ENCODE data around the gene SH3GL2. TPM values are rescaled to one million over a fixed set of nuclear protein-coding genes. Genes with fewer than 3 reads are reported as not detected.

The SH3GL2 gene
- polyA plus RNA-seq, 1 donor = 5.3 TPM

DNA sequence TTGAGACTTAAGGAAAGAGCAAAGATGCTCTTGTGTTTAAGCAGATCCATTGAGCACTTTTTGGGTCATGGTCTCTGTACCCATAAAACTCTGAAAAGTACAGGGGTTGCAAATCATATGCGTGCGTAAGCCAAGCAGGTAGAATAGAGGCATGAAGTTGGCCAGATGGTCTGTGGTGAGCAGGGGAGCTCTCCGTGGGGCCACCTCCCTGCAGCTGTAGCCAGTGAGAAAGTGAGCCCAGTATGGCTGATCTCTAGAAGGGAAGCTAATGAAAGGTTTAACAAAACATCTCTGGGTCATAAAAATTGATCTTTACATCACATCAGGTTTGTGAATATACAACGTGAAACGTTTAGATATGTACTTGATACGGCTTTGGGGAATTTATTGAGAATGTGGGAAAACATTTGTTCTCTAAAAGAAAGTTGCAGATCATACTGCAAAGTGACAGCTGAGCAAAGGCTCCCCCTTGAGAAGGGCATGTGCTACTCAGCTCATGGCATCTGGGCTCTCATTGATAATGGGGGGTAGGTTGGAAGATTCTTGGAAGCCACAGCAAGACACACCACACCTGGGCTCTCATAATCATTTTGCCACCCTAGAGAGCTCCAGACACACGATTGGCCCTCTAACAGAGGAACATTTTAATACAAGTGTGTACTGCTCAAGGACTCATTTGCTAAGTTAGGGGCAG lies 30.6 kb downstream of the SH3GL2 start:
- no peak for DNase-seq

DNA sequence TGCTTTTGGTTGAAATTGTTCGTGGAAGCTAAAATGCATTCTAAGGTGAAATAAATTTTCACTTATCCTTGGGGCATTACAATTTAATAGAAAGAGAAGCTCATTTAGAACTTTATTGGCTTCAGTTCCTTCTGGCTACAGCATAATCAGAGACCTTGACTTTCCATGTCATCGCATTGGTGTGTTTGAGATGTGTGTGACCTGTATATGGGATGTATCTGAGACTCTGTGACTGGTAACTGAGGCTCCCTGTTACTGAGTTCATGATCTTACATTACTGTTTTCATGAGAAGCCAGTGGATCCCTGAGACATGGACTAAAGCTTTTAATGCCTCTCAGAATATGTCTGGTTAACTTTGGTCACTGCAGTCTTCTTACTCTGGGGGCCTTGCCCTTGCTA lies 32.5 kb downstream of the SH3GL2 start:
- no peak for DNase-seq

- no peak for DNase-seq
These were observed 33.1 kb downstream of the SH3GL2 start for GRCh38 chr9:17611917-17612316.

GRCh38 chr9:17613758-17614157 lies 34.9 kb downstream of the SH3GL2 start:
- DNase-seq = no peak

GRCh38 chr9:17614250-17614649 lies 35.4 kb downstream of the SH3GL2 start:
- DNase-seq = no peak

DNA sequence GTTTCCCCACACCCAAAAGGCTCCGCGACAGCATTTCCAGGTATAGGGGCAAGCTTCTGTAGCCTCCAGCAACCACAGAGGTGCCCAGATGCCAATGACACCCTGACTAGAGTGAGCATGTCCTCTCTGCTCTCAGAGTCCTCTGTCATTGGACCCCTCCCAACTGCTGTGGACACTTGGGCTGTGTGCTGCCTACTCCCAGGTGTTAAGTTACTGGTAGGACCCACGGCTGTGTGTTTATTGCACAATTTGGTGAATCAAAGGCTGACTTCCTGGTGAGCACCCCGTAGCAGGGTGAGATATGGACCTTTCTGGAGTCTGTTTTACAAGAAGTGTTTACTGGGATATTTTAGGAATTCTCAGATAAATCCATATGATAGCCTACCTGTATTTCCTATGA lies 36.0 kb downstream of the SH3GL2 start:
- DNase-seq = no peak

DNA sequence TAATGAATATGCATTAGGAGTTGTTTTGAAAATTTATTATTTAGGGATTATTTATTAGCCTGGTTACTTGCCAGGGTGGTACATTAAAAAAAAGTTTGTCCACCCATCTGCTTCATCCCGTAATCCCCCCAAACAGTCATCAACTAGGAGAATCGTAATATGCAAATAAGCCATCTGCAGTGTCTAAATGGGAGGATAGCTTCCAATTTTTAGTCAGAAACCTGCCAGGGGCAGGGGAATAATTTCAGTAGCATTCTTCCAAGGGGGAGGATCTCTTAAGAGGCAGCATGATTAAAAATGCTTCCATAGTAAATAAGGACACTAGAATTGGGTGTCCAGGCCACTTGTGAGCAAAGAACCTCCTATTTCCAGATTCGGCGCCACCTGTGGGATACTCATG lies 43.3 kb downstream of the SH3GL2 start:
- DNase-seq = no peak

- DNase-seq = no peak
These were observed 43.9 kb downstream of the SH3GL2 start for GRCh38 chr9:17622749-17623148.

DNA sequence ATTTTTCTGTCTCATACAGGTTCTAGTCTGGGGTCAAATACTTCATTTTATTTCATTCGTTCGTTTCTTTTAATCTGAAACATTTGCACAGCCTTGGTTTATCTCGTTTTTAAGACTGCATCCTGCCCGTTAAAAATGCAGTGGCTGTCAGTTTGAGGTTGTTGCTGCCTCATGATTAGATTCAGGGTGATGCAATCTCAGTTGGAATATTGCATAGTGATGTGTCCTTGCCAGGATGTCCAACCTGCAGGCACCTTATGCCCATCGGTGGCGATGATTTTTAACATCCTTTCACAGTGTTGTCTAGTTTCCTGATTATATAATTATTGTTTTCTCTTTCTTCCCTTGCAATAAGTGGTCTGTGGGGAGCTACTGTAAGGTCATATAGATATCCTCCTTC lies 45.1 kb downstream of the SH3GL2 start:
- no peak for DNase-seq

DNA sequence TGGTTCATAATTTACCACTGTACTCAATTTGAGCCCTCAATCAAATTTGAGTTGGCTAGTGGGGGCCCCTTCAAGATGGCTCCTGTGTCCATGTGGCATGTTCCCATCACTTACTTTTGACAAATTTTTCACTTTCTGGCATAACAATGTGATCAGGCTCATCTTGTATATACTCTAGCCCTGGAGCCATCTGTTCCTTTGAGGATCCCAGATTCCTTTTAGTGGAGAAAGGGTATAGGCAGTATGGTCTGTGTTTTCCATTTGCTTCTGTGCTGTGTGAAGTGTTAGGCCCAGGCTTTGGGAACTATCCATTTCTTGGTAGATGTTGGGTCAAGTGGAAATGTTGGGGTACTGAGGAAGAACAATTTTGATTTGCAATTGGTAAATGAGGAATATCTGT lies 45.7 kb downstream of the SH3GL2 start:
- no peak for DNase-seq

DNA sequence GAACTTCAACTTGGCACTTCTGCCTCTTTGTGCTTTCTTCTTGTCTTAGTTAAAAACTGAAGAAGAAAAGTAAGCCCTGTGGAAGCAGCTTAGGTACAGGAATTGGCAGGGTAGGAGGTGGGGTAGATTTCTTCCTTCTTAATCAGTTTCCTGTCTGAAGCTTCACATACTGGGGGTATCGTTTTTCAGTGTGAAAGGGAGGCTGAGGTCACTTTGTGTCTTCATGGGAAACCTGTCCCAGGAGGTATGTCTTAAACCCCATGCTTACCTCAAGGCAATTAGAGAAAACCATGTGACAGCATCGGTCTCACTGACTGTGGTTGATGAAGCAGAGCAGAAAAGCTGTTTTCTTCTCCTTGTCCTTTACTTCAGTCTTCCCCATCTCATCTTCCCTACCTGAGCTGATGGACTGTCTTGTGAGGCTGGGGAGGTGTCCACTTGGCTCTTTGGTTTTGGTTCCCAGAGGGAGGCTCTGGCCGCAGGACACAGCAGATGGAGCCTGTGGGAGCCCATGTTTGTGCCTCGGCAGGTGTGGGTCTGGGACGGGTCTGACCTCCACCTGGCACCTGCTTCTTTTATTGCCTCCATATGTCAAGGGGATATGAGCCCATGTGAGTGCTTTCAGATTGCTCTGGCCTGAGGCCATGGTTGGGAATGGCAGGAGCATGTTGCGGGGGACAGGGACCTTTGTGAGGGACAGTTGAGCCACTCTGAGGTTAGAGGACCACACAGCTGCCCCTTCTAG lies 47.0 kb downstream of the SH3GL2 start:
- no peak for DNase-seq

DNA sequence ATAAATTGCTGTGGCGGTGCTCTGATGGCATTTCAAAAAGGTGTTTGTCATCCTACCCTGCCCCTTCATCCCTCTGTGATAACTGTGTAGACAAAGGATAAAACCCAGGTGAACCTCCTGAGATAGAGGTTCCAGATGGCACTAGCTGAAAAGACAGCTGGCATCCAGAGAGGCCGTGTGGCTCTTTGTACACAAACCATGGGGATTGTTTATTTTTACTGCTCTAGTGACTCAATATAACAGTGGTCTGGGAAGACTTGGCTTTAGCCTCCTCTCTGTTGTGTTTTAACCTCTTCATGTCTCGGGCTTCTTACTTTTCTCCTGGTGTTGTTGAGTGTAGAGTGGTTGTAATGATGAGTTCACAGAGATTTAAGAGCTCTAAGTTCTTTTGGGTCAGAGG lies 48.8 kb downstream of the SH3GL2 start:
- DNase-seq = no peak

DNA sequence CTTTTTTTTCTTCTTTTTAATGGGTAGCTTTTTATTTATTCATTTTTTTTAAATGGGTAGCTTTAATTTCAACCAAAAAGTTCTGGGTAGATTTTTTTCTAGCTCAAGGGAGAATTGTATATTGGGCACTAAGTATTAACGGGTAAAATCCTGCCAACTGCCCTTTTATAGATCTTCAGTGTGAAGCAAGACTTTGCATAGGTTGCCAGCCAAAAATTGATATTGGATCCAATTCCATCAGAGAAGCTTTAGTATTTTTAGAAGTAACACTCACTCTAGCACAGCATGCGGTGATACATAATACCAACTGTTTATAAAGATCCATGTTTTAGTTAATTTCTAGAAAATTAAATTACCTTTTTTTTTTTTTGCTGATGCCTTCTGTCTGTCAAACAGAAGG lies 49.8 kb downstream of the SH3GL2 start:
- DNase-seq = no peak

DNA sequence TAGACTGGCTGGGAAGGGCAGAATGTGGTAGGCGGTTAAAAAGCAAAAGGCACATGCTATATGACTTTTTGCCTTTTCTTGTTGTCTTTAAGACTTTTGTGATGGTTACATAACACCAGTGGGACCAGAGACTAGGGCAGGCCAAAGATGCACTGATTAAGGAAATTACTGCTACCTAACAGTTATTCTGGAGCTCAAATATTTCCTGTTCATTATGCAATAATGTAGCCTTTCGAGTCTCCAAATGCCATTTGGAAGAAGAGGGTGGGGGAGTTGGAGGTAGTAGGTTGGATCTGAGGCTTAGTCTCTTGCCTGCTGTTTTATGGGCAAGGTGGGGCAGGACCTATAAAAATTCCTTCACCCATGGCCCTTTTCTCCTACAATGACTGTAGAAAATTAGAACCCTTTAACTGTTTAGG lies 51.7 kb downstream of the SH3GL2 start:
- DNase-seq = no peak

- no peak for DNase-seq
These were observed 52.5 kb downstream of the SH3GL2 start for GRCh38 chr9:17631396-17631795.

DNA sequence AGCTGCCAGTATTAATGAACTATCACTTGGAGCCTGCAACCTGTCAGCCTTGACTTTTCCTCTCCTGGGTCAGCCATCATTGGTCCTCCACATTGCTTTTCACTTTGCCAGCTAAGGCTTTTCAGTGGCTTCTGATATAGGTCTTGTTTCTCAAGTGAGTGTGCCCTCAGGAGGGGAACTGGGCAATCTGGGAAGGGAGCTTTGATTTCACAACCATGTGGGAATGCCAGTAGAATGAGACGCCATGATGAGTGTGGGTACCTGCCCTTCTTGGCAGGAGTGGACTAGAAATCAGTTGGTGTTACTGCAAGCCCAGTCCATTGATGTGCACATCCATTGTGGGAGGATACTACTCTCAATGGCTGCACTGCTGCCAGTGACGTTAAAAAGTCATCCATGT lies 54.1 kb downstream of the SH3GL2 start:
- DNase-seq = no peak

DNA sequence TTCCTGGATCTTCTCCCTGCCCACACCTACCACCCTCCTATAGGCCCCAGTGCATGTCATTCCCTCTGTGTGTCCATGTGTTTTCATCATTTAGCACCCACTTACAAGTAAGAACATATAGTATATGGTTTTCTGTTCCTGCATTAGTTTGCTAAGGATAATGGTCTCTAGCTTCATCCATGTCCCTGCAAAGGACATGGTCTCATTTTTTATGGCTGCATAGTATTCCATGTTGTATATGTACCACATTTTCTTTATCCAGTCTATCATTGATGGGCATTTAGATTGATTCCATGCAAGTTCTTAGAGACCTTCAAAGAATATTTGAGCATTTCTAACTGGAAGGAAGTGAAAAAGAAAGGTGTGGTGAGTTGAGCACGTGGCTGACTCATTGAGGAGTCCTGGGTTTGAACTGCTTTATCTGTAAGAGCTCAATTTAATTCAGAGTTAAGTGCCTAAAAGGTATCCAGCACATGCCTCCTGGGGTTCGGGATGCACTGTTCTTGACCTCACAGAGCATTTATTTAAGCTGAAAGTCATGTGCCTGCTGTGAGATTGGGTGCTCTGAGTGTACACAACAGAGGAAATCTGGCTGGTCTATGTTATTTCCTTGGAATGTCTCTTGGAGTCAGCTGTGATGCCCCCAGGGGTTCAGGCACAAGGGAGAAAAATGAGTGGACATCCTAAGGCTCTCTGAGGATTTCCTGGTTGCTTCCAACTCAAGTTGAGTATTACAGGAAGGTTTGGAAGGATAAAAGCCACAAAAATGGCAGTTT lies 56.4 kb downstream of the SH3GL2 start:
- DNase-seq = no peak

- no peak for DNase-seq
These were observed 57.5 kb downstream of the SH3GL2 start for GRCh38 chr9:17636349-17636748.

DNA sequence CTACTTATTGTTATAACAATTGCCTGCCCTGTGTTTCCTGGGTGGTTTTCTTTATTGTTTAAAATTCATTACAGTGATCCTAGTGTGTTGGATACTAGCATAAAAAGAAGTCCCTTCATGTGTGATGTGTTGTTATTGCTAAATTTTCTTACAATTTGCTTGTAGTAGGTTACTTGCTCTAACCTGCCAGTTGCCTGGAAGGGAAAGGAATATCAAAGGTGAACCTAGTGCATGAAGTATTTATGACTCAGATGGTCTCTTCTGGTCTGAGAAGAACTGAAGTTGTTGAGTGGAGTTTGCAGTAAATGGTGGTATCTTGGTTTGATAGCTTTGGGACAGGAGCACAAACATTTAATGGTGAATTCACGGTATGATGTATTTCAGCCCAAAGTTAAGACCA lies 58.0 kb downstream of the SH3GL2 start:
- no peak for DNase-seq

GRCh38 chr9:17637229-17637628 lies 58.4 kb downstream of the SH3GL2 start:
- DNase-seq = no peak

DNA sequence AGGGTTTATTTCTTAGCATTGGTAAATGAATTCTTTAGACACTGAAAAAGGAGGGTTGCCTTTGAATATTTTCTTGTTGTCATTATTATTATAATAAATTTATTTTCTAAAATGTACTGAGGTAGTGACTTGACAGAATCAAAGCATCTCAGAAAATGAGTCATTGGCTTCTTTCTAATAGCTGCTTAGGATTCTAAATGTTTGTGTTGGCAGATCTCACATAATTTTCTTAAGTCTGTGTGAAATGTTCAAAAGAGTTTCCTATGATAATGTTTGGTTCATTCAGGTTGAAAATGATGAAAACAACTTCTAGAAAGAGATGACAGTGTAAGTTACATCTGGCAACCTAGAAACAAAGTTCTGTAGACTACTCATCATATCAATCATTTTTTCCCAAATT lies 69.7 kb downstream of the SH3GL2 start:
- DNase-seq = no peak

DNA sequence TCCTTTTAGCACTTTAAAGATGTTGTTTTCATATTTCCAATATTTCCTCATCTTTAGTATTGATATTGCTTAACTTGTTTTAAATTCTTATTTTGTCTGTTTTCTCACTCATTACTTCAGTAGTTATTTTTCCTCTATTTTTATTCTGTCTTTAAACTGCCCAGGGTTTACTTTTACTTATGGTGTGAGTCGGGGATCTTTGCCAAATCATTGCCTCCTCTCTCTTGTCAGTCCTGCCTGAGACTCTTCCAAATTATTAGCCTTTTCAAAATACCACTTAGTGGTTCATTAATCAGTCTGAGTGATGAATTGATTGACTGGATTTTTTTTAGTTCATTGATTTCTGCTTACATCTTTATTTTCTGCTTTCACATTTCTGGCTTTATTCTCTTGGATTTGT lies 72.9 kb downstream of the SH3GL2 start:
- no peak for DNase-seq

- no peak for DNase-seq
These were observed 75.1 kb downstream of the SH3GL2 start for GRCh38 chr9:17653947-17654465.
